H9 (cell line): ENCODE measurements around the gene ZSCAN9. TPM values are rescaled to one million over a fixed set of nuclear protein-coding genes. Genes with fewer than 3 reads are reported as not detected.

ENCODE experiments used
- DNase-seq: peaks from one replicate; pipeline ENCODE4 v3.0.0-alpha.2; 2017
- H2AFZ ChIP-seq: one replicate; pipeline ENCODE4 v1.6.1; 2013; ENCODE audit warnings: mild to moderate bottlenecking, low read length, control low read depth, moderate library complexity
- H2AK5ac ChIP-seq: 2 replicates; pipeline ENCODE4 v1.6.1; 2013; ENCODE audit warnings: low read length, control low read depth, mixed read lengths; ENCODE audit not compliant: insufficient read length
- H2BK120ac ChIP-seq: one replicate; pipeline ENCODE4 v1.6.1; 2013; ENCODE audit warnings: low read depth, mild to moderate bottlenecking, low read length, control low read depth, inconsistent platforms; ENCODE audit not compliant: poor library complexity, severe bottlenecking
- H2BK12ac ChIP-seq: 2 replicates; pipeline ENCODE4 v1.6.1; 2013; ENCODE audit warnings: low read length, control low read depth, mixed read lengths, low read depth; ENCODE audit not compliant: insufficient read length
- H2BK15ac ChIP-seq: 2 replicates; pipeline ENCODE4 v1.6.1; 2013; ENCODE audit warnings: low read depth, low read length, control low read depth
- H2BK20ac ChIP-seq: one replicate; pipeline ENCODE4 v1.6.1; 2013; ENCODE audit warnings: low read depth, mild to moderate bottlenecking, low read length, control low read depth, inconsistent platforms; ENCODE audit not compliant: poor library complexity, severe bottlenecking
- H2BK5ac ChIP-seq: 2 replicates; pipeline ENCODE4 v1.6.1; 2013; ENCODE audit warnings: low read length, control low read depth, mixed read lengths; ENCODE audit not compliant: insufficient read length
- H3K14ac ChIP-seq: 2 replicates; pipeline ENCODE4 v1.6.1; 2013; ENCODE audit warnings: low read length, control low read depth; ENCODE audit not compliant: insufficient read depth
- H3K18ac ChIP-seq: 2 replicates; pipeline ENCODE4 v1.6.1; 2013; ENCODE audit warnings: low read depth, mild to moderate bottlenecking, mixed read lengths, low read length, control low read depth; ENCODE audit not compliant: insufficient read length
- H3K23ac ChIP-seq: 2 replicates; pipeline ENCODE4 v1.6.1; 2013; ENCODE audit warnings: low read length, control low read depth, mixed read lengths, low read depth; ENCODE audit not compliant: insufficient read length
- H3K23me2 ChIP-seq: 2 replicates; pipeline ENCODE4 v1.6.1; 2013; ENCODE audit warnings: low read depth, mild to moderate bottlenecking, mixed read lengths, low read length, control low read depth; ENCODE audit not compliant: insufficient read length, poor library complexity, severe bottlenecking
- H3K27ac ChIP-seq: 2 replicates; pipeline ENCODE4 v1.5.1; 2013; ENCODE audit warnings: low read length, control low read depth, mixed read lengths, low read depth; ENCODE audit not compliant: insufficient read length
- H3K27me3 ChIP-seq: 2 replicates; pipeline ENCODE4 v1.6.1; 2013; ENCODE audit warnings: low read length, control low read depth, inconsistent platforms; ENCODE audit not compliant: insufficient read depth
- H3K4ac ChIP-seq: 2 replicates; pipeline ENCODE4 v1.6.1; 2013; ENCODE audit warnings: low read depth, mild to moderate bottlenecking, control low read depth, inconsistent platforms, low read length, moderate library complexity
- H3K4me1 ChIP-seq: 2 replicates; pipeline ENCODE4 v1.6.1; 2013; ENCODE audit warnings: low read length, control low read depth, inconsistent platforms; ENCODE audit not compliant: insufficient read depth
- H3K4me2 ChIP-seq: 2 replicates; pipeline ENCODE4 v1.6.1; 2013; ENCODE audit warnings: low read length, control low read depth, mixed read lengths; ENCODE audit not compliant: insufficient read length, insufficient read depth
- H3K56ac ChIP-seq: 2 replicates; pipeline ENCODE4 v1.6.1; 2013; ENCODE audit warnings: low read depth, mild to moderate bottlenecking, mixed read lengths, low read length, control low read depth; ENCODE audit not compliant: insufficient read length
- H3K79me1 ChIP-seq: 2 replicates; pipeline ENCODE4 v1.6.1; 2013; ENCODE audit warnings: low read depth, mild to moderate bottlenecking, moderate library complexity, low read length, control low read depth, inconsistent platforms; ENCODE audit not compliant: insufficient read depth, poor library complexity, severe bottlenecking
- H3K79me2 ChIP-seq: 2 replicates; pipeline ENCODE4 v1.6.1; 2013; ENCODE audit warnings: low read length, control low read depth, inconsistent platforms; ENCODE audit not compliant: insufficient read depth
- H3K9ac ChIP-seq: 2 replicates; pipeline ENCODE4 v1.6.1; 2013; ENCODE audit warnings: low read length, control low read depth, mixed read lengths; ENCODE audit not compliant: insufficient read length; ENCODE audit errors: extremely low read depth
- H3K9me3 ChIP-seq: one replicate; pipeline ENCODE4 v1.6.1; 2013; ENCODE audit warnings: low read depth, low read length, inconsistent platforms; ENCODE audit not compliant: control insufficient read depth
- H3T11ph ChIP-seq: one replicate; pipeline ENCODE4 v1.6.1; 2013; ENCODE audit warnings: mild to moderate bottlenecking, low read length, control low read depth, inconsistent platforms
- H4K20me1 ChIP-seq: one replicate; pipeline ENCODE4 v1.6.1; 2013; ENCODE audit not compliant: control insufficient read depth, insufficient read length, insufficient read depth
- H4K5ac ChIP-seq: 2 replicates; pipeline ENCODE4 v1.6.1; 2013; ENCODE audit warnings: low read depth, mild to moderate bottlenecking, mixed read lengths, low read length, control low read depth; ENCODE audit not compliant: insufficient read length
- H4K8ac ChIP-seq: replicated peaks from 2 replicates; pipeline ENCODE4 v1.6.1; 2013; ENCODE audit warnings: low read length, control low read depth, mixed read lengths, low read depth; ENCODE audit not compliant: insufficient read length
- H4K91ac ChIP-seq: 2 replicates; pipeline ENCODE4 v1.6.1; 2013; ENCODE audit warnings: low read depth, mild to moderate bottlenecking, moderate library complexity, mixed read lengths, low read length, control low read depth; ENCODE audit not compliant: insufficient read length
- H3K27ac Mint-ChIP-seq, 3 experiments: 2 replicates in 2 of 3; 3 replicates in 1 of 3; pipeline ENCODE4 v1.8.0; 2020 to 2021; ENCODE audit warnings: mixed read lengths in 3 of 3, mild to moderate bottlenecking in 1 of 3, moderate library complexity in 1 of 3
- H3K27me3 Mint-ChIP-seq: 2 replicates; pipeline ENCODE4 v1.8.0; 2021; ENCODE audit warnings: low read depth, mild to moderate bottlenecking, moderate library complexity, mixed read lengths
- H3K36me3 Mint-ChIP-seq, 3 experiments: 2 replicates in 2 of 3; 3 replicates in 1 of 3; pipeline ENCODE4 v1.8.0; 2020 to 2021; ENCODE audit warnings: low read depth in 3 of 3, mixed read lengths in 3 of 3; ENCODE audit not compliant: insufficient read depth in 1 of 3
- H3K4me1 Mint-ChIP-seq, 2 experiments: 2 replicates each; pipeline ENCODE4 v1.8.0; 2020; ENCODE audit warnings: mixed read lengths in 2 of 2
- H3K4me3 Mint-ChIP-seq, 2 experiments: 2 replicates in 1 of 2; 3 replicates in 1 of 2; pipeline ENCODE4 v1.8.0; 2020 to 2021; ENCODE audit warnings: mild to moderate bottlenecking in 2 of 2, mixed read lengths in 2 of 2, moderate library complexity in 1 of 2
- H3K9me3 Mint-ChIP-seq, 2 experiments: 2 replicates in 1 of 2; 3 replicates in 1 of 2; pipeline ENCODE4 v1.8.0; 2020; ENCODE audit warnings: mild to moderate bottlenecking in 2 of 2, mixed read lengths in 2 of 2, moderate library complexity in 1 of 2
- CTCF ChIP-seq: fragments of 200-600 bp; sonication (generic); conservative IDR thresholded peaks from 3 replicates; pipeline ENCODE4 v1.8.0; 2021; ENCODE audit warnings: antibody characterized with exemption, mild to moderate bottlenecking
- WGBS: extraction: QIAGEN DNeasy Blood & Tissue Kit; methylation state at CpG from one replicate; pipeline ENCODE4 v1.1.7; 2013; ENCODE audit warnings: missing lambda C conversion rate, low lambda C conversion rate, mixed read lengths; ENCODE audit not compliant: insufficient read length; ENCODE audit errors: extremely low coverage; 5-methylcytosine and 5-hydroxymethylcytosine counted together
- total RNA-seq: library from RNA; stranded (reverse); gene quantifications from 2 replicates; pipeline ENCODE4 v1.2.1, GENCODE V29; 2021

ZSCAN9 gene
- total RNA-seq, 1 experiment from 2014 or later, result 11.5 TPM

GRCh38 chr6:28226460-28226859 is 1.4 kb downstream of the ZSCAN9 start:
- Mint-ChIP-seq H3K9me3 (no peaks in the 10 kb centered on the region), H3K4me3 (peak overlapping the region; percentile 86 to 96), H3K36me3 (peaks cover 37 to 43% (median 42%) of the 10 kb centered on the region in 3 experiments), H3K4me1 (peaks cover 8 to 11% of the 10 kb centered on the region in 2 experiments), H3K27ac (no peak overlapping the region), H3K27me3 (peaks cover 30% of the 10 kb centered on the region)
- Histone ChIP-seq H3K9ac (no peak overlapping the region), H4K8ac (no peak overlapping the region), H3K4me1 (no peaks in the 10 kb centered on the region), H3K4ac (no peak overlapping the region), H3K56ac (no peak overlapping the region), H3T11ph (no peak overlapping the region), H3K4me2 (no peak overlapping the region), H4K20me1 (no peaks in the 10 kb centered on the region), H3K27me3 (peaks cover 2% of the 10 kb centered on the region; the same call in 1 of the 2 replicates), H2BK120ac (no peak overlapping the region), H3K79me1 (no peaks in the 10 kb centered on the region), H3K23me2 (peaks cover 7% of the 10 kb centered on the region), H2AFZ (no peak overlapping the region), H2BK15ac (no peak overlapping the region), H4K5ac (no peak overlapping the region), H3K23ac (no peak overlapping the region), H2AK5ac (no peak overlapping the region), H3K14ac (no peak overlapping the region), H3K79me2 (no peaks in the 10 kb centered on the region), H3K27ac (no peak overlapping the region), H2BK12ac (no peak overlapping the region), H2BK20ac (no peak overlapping the region), H2BK5ac (no peak overlapping the region), H4K91ac (no peak overlapping the region), H3K9me3 (no peaks in the 10 kb centered on the region), H3K18ac (no peak overlapping the region)
- no peak for TF ChIP-seq CTCF
- DNase-seq, result no peak
- WGBS, result no CpG with 5 or more reads among the region's 2 CpGs
